Prostate gland (tissue), 2 donors: ENCODE data around the gene DYRK4.

ENCODE experiments used
- POLR2A ChIP-seq: fragments of 450-650 bp; IDR thresholded peaks from one replicate; pipeline ENCODE4 v1.6.1; 2016; ENCODE audit warnings: antibody characterized with exemption, mild to moderate bottlenecking
- POLR2AphosphoS5 ChIP-seq: sonication (generic); formaldehyde crosslinking; IDR thresholded peaks from one replicate; pipeline ENCODE4 v1.6.1; 2017; ENCODE audit warnings: antibody characterized with exemption
- TF ChIP-seq, protein P1 (sequence below), 4 experiments: fragments of 200-600 bp in 2 of 4; fragments of 450-650 bp in 2 of 4; sonication (generic) in 2 of 4; IDR thresholded peaks; 1 replicate in 3 of 4; 2 replicates in 1 of 4; pipeline ENCODE4 v1.5.1; 2016 to 2019; ENCODE audit warnings: antibody characterized with exemption in 4 of 4, mild to moderate bottlenecking in 2 of 4, moderate library complexity in 2 of 4

DNA sequence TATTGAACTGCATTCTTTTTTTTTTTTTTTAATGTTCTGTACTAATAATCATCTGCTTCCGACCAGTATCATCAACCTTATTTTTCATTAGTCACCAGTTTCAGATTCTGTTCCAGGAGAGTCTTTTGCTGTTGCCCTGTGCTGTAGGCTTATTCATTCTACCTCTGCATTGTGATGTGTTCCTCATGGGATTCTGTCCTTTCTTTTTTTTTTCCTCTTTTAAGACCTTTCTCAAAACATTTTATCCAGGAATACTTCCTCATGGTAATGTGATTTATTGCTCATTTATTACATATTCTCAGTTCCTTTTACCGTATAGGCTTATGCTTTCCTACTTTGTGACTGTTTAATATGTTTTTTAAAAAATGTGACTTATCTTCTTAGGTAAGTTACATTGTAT, 91.7 kb downstream of the DYRK4 start:
- TF ChIP-seq, protein P1, sequence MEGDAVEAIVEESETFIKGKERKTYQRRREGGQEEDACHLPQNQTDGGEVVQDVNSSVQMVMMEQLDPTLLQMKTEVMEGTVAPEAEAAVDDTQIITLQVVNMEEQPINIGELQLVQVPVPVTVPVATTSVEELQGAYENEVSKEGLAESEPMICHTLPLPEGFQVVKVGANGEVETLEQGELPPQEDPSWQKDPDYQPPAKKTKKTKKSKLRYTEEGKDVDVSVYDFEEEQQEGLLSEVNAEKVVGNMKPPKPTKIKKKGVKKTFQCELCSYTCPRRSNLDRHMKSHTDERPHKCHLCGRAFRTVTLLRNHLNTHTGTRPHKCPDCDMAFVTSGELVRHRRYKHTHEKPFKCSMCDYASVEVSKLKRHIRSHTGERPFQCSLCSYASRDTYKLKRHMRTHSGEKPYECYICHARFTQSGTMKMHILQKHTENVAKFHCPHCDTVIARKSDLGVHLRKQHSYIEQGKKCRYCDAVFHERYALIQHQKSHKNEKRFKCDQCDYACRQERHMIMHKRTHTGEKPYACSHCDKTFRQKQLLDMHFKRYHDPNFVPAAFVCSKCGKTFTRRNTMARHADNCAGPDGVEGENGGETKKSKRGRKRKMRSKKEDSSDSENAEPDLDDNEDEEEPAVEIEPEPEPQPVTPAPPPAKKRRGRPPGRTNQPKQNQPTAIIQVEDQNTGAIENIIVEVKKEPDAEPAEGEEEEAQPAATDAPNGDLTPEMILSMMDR (IDR thresholded peaks at IDR 0.05), result no peak
- TF ChIP-seq POLR2A (no peak), POLR2AphosphoS5 (no peak)
